Cardiac fibroblast (primary cell): ENCODE data around the gene PITPNB.

ENCODE experiments used
- DNase-seq, 2 donors: peaks; one replicate each; pipeline versions ENCODE4 v3.0.0 to v3.0.0-alpha.2; 2010; ENCODE audit warnings: low read depth in 2 of 2
- H3K4me3 ChIP-seq, 2 donors: replicated peaks in 1 of 2; 1 replicate in 1 of 2; 2 replicates in 1 of 2; pipeline ENCODE4 v1.5.1; 2011; ENCODE audit warnings: low read depth in 2 of 2, low read length in 2 of 2, mild to moderate bottlenecking in 2 of 2, moderate library complexity in 1 of 2
- CTCF ChIP-seq: IDR thresholded peaks from one replicate; pipeline ENCODE4 v1.5.1; 2011; ENCODE audit warnings: low read depth, mild to moderate bottlenecking, low read length, inconsistent platforms

Gene PITPNB

DNA sequence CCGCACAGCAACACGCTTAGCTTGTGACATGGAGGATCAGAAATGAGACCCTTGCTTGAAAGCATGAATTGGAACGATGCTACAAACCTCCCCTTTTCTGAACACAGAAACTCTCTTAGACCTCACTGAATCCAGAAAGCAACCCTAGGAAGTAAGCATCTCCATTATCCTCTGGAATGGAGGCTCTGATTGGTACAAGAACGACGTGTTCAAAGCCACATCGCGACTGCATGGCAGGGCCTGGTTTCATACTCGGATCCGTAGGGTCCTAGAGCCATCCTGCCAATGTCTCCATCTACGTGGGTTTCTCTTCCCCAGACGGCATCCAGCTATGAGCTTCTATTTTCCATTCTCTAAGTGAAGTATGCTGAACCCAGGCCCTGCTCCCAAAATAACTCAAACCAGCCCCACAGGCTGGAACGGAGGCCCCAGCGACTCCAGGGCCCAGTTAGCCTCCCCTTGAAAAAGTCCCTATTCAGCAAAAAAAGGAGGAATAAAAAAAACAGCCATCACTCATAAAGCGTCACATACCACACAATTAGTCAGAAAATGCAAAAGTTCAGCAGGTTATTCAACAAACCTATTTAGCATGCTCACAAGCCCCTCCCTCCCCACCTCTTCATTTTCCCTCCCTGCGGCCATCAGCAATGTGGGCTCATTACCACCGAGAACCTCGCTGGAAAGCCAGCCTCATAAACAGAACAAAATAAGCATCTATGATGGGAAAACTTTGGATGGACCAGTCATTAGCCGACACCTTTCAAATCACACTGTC is 110.4 kb downstream of the PITPNB start:
- no peak for DNase-seq
- TF ChIP-seq CTCF: no peak
- H3K4me3 ChIP-seq: no peak overlapping the region

DNA sequence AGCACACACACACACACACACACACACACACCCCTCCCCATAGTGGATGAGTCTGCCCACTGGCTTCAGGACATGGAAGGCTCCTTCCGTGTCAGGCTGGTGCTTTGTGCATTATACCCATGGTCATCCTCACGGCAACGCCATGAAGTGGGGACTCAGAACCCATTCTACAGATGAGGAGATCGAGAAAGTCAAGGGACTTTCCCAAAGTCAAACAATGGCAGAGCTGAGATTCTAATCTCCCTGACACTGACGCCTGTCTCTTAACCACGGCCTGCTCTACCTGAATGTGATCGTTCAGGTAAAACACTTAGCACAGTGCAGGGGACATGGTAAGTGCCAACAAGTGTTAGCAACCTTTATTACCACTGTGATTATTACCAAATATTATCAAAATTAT is 113.2 kb downstream of the PITPNB start:
- DNase-seq: no peak
- no peak for TF ChIP-seq CTCF
- H3K4me3 ChIP-seq: no peak overlapping the region

DNA sequence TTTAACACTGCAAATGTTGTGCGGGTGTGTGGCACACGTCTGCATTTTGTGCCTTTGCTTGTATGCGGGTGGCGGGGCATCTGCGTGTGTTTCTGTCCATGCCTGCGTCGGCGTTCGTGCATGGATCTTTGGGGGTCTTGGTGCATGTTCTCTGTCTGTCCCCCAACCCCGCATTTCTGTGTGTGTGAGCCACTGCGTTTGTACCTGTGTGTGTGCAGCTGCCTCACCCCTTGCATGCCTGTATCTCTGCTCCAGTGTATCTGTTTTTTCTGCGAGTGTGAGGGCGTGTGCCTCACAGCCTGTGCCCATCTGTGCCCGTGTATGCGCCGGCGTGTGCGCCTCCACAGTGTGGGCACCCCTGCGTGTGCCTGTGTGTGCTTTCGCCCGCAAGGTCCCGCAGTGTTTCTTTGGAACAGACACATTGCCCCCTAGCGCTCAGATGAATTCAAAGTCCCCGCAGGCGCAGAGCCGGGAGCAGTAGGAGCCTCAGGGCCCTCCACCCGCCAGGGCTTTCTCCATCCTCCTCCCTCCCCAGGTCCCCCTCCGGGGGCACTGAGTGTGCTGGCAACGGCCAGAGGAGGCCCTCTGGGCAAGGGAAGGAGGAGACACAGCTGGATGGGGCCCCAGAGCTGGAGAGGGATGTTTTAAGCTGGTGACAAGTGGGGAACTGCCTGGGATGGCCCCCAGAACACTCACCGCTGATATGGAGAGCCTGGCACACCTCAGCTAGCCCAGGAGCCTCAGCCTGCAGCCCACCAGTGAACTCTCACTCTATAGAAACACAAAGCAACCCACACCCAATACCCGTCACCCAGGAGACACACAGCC is 114.4 kb downstream of the PITPNB start:
- no peak overlapping the region for H3K4me3 ChIP-seq
- peak; percentile 72 for TF ChIP-seq CTCF
- DNase-seq: peak; percentile 78 to 82

DNA sequence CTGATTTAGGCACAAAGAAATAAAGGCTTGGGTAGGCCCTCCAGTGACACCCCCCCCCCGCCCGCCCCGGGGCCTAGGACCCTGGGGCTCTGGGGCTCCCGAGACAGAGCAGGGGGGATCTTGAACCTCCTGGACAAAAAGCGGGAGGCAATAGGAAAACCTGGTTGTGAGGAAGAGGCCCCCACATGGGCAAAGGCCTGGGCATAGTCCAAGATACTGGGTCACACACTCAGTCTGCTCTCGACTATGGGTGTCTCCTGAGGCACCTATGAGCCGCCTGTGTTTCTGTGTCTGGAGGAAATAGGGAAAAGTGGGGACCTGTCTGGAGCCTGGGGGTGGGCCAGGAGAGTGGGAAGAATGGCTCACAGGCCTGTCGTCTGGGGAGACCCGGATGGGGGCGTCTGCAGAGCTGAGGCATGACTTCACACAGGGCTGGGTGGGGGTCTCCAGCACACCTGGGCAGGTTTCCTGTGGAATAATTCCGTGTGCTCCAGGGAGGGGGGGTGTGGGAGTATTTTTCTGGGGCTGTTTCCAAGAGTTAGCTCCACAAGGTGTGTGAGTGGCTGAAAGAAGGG is 115.1 kb downstream of the PITPNB start:
- H3K4me3 ChIP-seq: no peak overlapping the region
- TF ChIP-seq CTCF: no peak
- no peak for DNase-seq

DNA sequence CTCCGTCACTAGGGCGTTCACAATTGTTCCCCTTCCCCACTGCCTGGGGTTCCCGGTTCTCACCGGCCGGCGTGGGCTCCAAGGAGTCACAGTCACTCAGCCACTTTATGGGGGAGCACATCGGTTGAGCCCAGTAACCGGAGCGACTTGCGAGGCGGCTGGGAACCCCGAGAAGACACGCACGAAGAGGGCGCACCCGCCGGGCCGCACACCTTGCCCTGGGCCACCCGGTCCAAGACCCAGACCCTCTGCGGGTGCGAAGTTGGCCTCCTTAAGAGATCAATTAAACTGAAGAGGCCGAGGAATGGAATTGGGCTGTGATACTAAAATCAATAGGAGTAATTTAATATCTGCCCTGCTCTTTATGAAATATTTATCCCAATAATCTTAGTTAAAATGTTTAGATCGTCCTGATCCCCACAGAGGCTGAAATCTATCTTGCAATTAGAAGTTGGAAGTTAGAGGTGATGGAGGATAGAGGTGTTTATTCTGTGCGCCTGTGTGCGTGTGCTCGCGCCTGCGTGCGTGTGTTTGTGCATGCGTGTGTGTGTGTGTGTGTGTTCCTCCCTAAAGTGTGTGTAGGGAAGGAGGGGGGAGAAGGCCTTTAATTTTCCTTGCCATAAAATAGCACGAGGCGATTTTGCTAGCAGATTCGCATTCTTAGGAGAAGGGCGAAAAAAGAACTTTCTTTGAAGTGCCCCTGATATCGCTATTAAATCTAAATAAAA is 116.5 kb downstream of the PITPNB start:
- peak overlapping the region; percentile 81 to 85 for H3K4me3 ChIP-seq
- DNase-seq: no peak
- TF ChIP-seq CTCF: no peak
